Osteoblast (primary cell): ENCODE results near the gene AGBL4. TPM values are rescaled to one million over a fixed set of nuclear protein-coding genes. Genes with fewer than 3 reads are reported as not detected.

Experiments used
- DNase-seq: peaks from one replicate; pipeline ENCODE4 v3.0.0; 2011; ENCODE audit warnings: low spot score, mixed read lengths; ENCODE audit not compliant: insufficient read length; ENCODE audit errors: missing footprints
- H2AFZ ChIP-seq: 2 replicates; pipeline ENCODE4 v1.6.0; 2011; ENCODE audit warnings: mild to moderate bottlenecking, low read length
- H3K27ac ChIP-seq: 2 replicates; pipeline ENCODE4 v1.5.1; 2011; ENCODE audit warnings: mild to moderate bottlenecking, low read depth, low read length, moderate library complexity
- H3K27me3 ChIP-seq: 2 replicates; pipeline ENCODE4 v1.6.0; 2012; ENCODE audit warnings: mild to moderate bottlenecking, control low read depth, inconsistent platforms, low read length, moderate library complexity; ENCODE audit not compliant: insufficient read depth
- H3K36me3 ChIP-seq: 2 replicates; pipeline ENCODE4 v1.5.1; 2011; ENCODE audit warnings: mild to moderate bottlenecking, low read length, control low read depth, moderate library complexity; ENCODE audit not compliant: insufficient read depth
- H3K4me1 ChIP-seq: 2 replicates; pipeline ENCODE4 v1.5.1; 2011; ENCODE audit warnings: mild to moderate bottlenecking, low read length, control low read depth, moderate library complexity; ENCODE audit not compliant: insufficient read depth
- H3K4me2 ChIP-seq: 2 replicates; pipeline ENCODE4 v1.6.0; 2011; ENCODE audit warnings: mild to moderate bottlenecking, low read length; ENCODE audit not compliant: insufficient read depth
- H3K4me3 ChIP-seq: fragments of 200-600 bp; sonication (generic); 3 replicates; pipeline ENCODE4 v1.5.1; 2012; ENCODE audit warnings: mild to moderate bottlenecking, low read length, inconsistent platforms; ENCODE audit not compliant: insufficient read depth
- H3K79me2 ChIP-seq: 2 replicates; pipeline ENCODE4 v1.6.0; 2012; ENCODE audit warnings: mild to moderate bottlenecking, low read length, control low read depth, inconsistent platforms; ENCODE audit not compliant: insufficient read depth
- H3K9me3 ChIP-seq: 2 replicates; pipeline ENCODE4 v1.5.1; 2011; ENCODE audit warnings: low read depth, low read length, control low read depth
- H4K20me1 ChIP-seq: 2 replicates; pipeline ENCODE4 v1.6.0; 2012; ENCODE audit warnings: mild to moderate bottlenecking, low read length, control low read depth; ENCODE audit not compliant: insufficient read depth
- CTCF ChIP-seq: IDR thresholded peaks from 2 replicates; pipeline ENCODE4 v1.5.1; 2011; ENCODE audit warnings: mild to moderate bottlenecking, low read depth, low read length, moderate library complexity; ENCODE audit errors: extremely low read depth
- total RNA-seq: library from RNA; depleted of rRNA; stranded (reverse); fragments of >200 nt; gene quantifications from 2 replicates; pipeline ENCODE4 v1.2.3, GENCODE V29; 2012

AGBL4 gene
- total RNA-seq, 1 donor = not detected

GRCh38 chr1:48741380-48741779 lies 1282.4 kb downstream of the AGBL4 start:
- Histone ChIP-seq H3K4me2 (no peak overlapping the region), H3K27ac (no peak overlapping the region), H3K79me2 (no peaks in the 10 kb centered on the region), H2AFZ (no peak overlapping the region), H3K9me3 (no peaks in the 10 kb centered on the region), H3K4me1 (no peaks in the 10 kb centered on the region), H4K20me1 (no peaks in the 10 kb centered on the region), H3K27me3 (no peaks in the 10 kb centered on the region), H3K4me3 (no peak overlapping the region), H3K36me3 (no peaks in the 10 kb centered on the region)
- TF ChIP-seq CTCF = no peak
- no peak for DNase-seq

GRCh38 chr1:48740621-48741020 lies 1283.1 kb downstream of the AGBL4 start:
- no peaks in the 10 kb centered on the region for H3K9me3 ChIP-seq
- no peak for TF ChIP-seq CTCF
- no peak for DNase-seq
- no peaks in the 10 kb centered on the region for H4K20me1 ChIP-seq
- no peaks in the 10 kb centered on the region for H3K36me3 ChIP-seq
- H3K27ac ChIP-seq = no peak overlapping the region
- no peak overlapping the region for H3K4me3 ChIP-seq
- H3K4me2 ChIP-seq = no peak overlapping the region
- H3K79me2 ChIP-seq = no peaks in the 10 kb centered on the region
- H3K27me3 ChIP-seq = no peaks in the 10 kb centered on the region
- no peak overlapping the region for H2AFZ ChIP-seq
- no peaks in the 10 kb centered on the region for H3K4me1 ChIP-seq

- H3K27me3 ChIP-seq = no peaks in the 10 kb centered on the region
- DNase-seq = no peak
These were observed 1284.7 kb downstream of the AGBL4 start for GRCh38 chr1:48739091-48739490.

GRCh38 chr1:48738356-48738755 lies 1285.4 kb downstream of the AGBL4 start:
- no peak for TF ChIP-seq CTCF
- Histone ChIP-seq H4K20me1 (no peaks in the 10 kb centered on the region), H3K9me3 (no peaks in the 10 kb centered on the region)

More at GRCh38 chr1:48739091-48739490, 1284.7 kb downstream of the AGBL4 start:
- Histone ChIP-seq H2AFZ (no peak overlapping the region), H3K27ac (no peak overlapping the region), H3K4me1 (no peaks in the 10 kb centered on the region), H3K4me3 (no peak overlapping the region), H3K4me2 (no peak overlapping the region), H3K36me3 (no peaks in the 10 kb centered on the region), H4K20me1 (no peaks in the 10 kb centered on the region), H3K79me2 (no peaks in the 10 kb centered on the region), H3K9me3 (no peaks in the 10 kb centered on the region)
- TF ChIP-seq CTCF = no peak

More at GRCh38 chr1:48738356-48738755, 1285.4 kb downstream of the AGBL4 start:
- Histone ChIP-seq H3K4me2 (no peak overlapping the region), H3K27me3 (no peaks in the 10 kb centered on the region), H3K4me1 (no peaks in the 10 kb centered on the region), H2AFZ (no peak overlapping the region), H3K79me2 (no peaks in the 10 kb centered on the region), H3K36me3 (no peaks in the 10 kb centered on the region), H3K4me3 (no peak overlapping the region), H3K27ac (no peak overlapping the region)
- no peak for DNase-seq
